CD14-positive monocyte (primary cell): ENCODE data around the gene GNRH2. TPM values are rescaled to one million over a fixed set of nuclear protein-coding genes. Genes with fewer than 3 reads are reported as not detected.
A peak's percentile ranks its signal among the peaks of the same experiment; 100 is the strongest.
"Not testable (repeated sequence)": the region's sequence is repeated elsewhere in the genome, so short reads cannot be mapped to it uniquely, and the experiment has no call there.

Experiments used
- DNase-seq, 3 donors: peaks; one replicate each; pipeline ENCODE4 v3.0.0-alpha.2; 2011 to 2022
- H2AFZ ChIP-seq: 2 replicates; pipeline ENCODE4 v1.6.0; 2012; ENCODE audit warnings: mild to moderate bottlenecking, low read depth, low read length, inconsistent platforms; ENCODE audit not compliant: insufficient read depth, poor library complexity, severe bottlenecking
- H3K27ac ChIP-seq, 2 donors: 1 replicate in 1 of 2; 2 replicates in 1 of 2; pipeline ENCODE4 v1.5.1; 2012 to 2013; ENCODE audit warnings: low read length in 2 of 2, control low read depth in 1 of 2, inconsistent platforms in 1 of 2, low read depth in 1 of 2, mild to moderate bottlenecking in 1 of 2
- H3K27me3 ChIP-seq, 2 donors: one replicate each; pipeline versions ENCODE4 v1.6.0 to v1.6.1; 2011 to 2013; ENCODE audit warnings: low read length in 2 of 2; ENCODE audit not compliant: control insufficient read depth in 2 of 2, insufficient read depth in 2 of 2
- H3K36me3 ChIP-seq, 2 donors: replicated peaks in 1 of 2; 1 replicate in 1 of 2; 2 replicates in 1 of 2; pipeline versions ENCODE4 v1.5.1 to v1.6.1; 2012 to 2013; ENCODE audit warnings: low read length in 2 of 2, control low read depth in 1 of 2, inconsistent platforms in 1 of 2, mild to moderate bottlenecking in 1 of 2; ENCODE audit not compliant: insufficient read depth in 2 of 2, control insufficient read depth in 1 of 2
- H3K4me1 ChIP-seq, 2 donors: 1 replicate in 1 of 2; 2 replicates in 1 of 2; pipeline versions ENCODE4 v1.5.1 to v1.6.1; 2012 to 2013; ENCODE audit warnings: low read length in 2 of 2, control low read depth in 1 of 2, inconsistent platforms in 1 of 2, mild to moderate bottlenecking in 1 of 2, moderate library complexity in 1 of 2; ENCODE audit not compliant: insufficient read depth in 2 of 2, control insufficient read depth in 1 of 2
- H3K4me2 ChIP-seq: replicated peaks from 2 replicates; pipeline ENCODE3; 2012; ENCODE audit warnings: low read length, moderate library complexity, mild to moderate bottlenecking; ENCODE audit not compliant: poor library complexity, severe bottlenecking; ENCODE audit errors: extremely low read depth
- H3K4me3 ChIP-seq, 3 experiments: fragments of 200-600 bp in 1 of 3; sonication (generic) in 1 of 3; replicated peaks in 1 of 3; 1 replicate in 2 of 3; 2 replicates in 1 of 3; pipeline ENCODE4 v1.5.1; 2011 to 2013; ENCODE audit warnings: low read length in 3 of 3, mild to moderate bottlenecking in 3 of 3, control low read depth in 2 of 3, low read depth in 2 of 3, inconsistent platforms in 1 of 3, moderate library complexity in 1 of 3
- H3K79me2 ChIP-seq: 2 replicates; pipeline ENCODE4 v1.6.0; 2012; ENCODE audit warnings: mild to moderate bottlenecking, control low read depth, inconsistent platforms, low read length, moderate library complexity; ENCODE audit not compliant: insufficient read depth
- H3K9ac ChIP-seq: 2 replicates; pipeline ENCODE4 v1.6.0; 2017; ENCODE audit warnings: low read length, mild to moderate bottlenecking; ENCODE audit not compliant: insufficient read depth, poor library complexity, severe bottlenecking
- H3K9me3 ChIP-seq, 2 donors: replicated peaks in 1 of 2; 1 replicate in 1 of 2; 2 replicates in 1 of 2; pipeline versions ENCODE4 v1.5.1 to v1.6.1; 2012 to 2013; ENCODE audit warnings: low read length in 2 of 2, control low read depth in 1 of 2; ENCODE audit not compliant: control insufficient read depth in 1 of 2, insufficient read depth in 1 of 2
- H4K20me1 ChIP-seq: 2 replicates; pipeline ENCODE4 v1.6.0; 2012; ENCODE audit warnings: mild to moderate bottlenecking, low read length, control low read depth, moderate library complexity; ENCODE audit not compliant: insufficient read depth
- H3K27ac Mint-ChIP-seq, 7 donors: one replicate each; pipeline ENCODE4 v1.8.0; 2020; ENCODE audit warnings: mild to moderate bottlenecking in 7 of 7, mixed read lengths in 7 of 7, moderate library complexity in 6 of 7, inconsistent platforms in 2 of 7
- H3K27me3 Mint-ChIP-seq, 3 donors: one replicate each; pipeline ENCODE4 v1.8.0; 2021 to 2022; ENCODE audit warnings: low read depth in 3 of 3, mild to moderate bottlenecking in 3 of 3, mixed read lengths in 3 of 3, moderate library complexity in 3 of 3, inconsistent platforms in 1 of 3
- H3K36me3 Mint-ChIP-seq, 2 donors: one replicate each; pipeline ENCODE4 v1.8.0; 2020; ENCODE audit warnings: mixed read lengths in 2 of 2, inconsistent platforms in 1 of 2, mild to moderate bottlenecking in 1 of 2
- H3K4me1 Mint-ChIP-seq: one replicate; pipeline ENCODE4 v1.8.0; 2020; ENCODE audit warnings: mild to moderate bottlenecking, mixed read lengths
- H3K4me3 Mint-ChIP-seq, 2 donors: one replicate each; pipeline ENCODE4 v1.8.0; 2020; ENCODE audit warnings: mild to moderate bottlenecking in 2 of 2, mixed read lengths in 2 of 2, moderate library complexity in 1 of 2
- H3K9me3 Mint-ChIP-seq, 7 donors: one replicate each; pipeline ENCODE4 v1.8.0; 2020 to 2022; ENCODE audit warnings: mixed read lengths in 7 of 7, mild to moderate bottlenecking in 6 of 7, moderate library complexity in 6 of 7, inconsistent platforms in 2 of 7
- WGBS: methylation state at CpG from one replicate; pipeline ENCODE4 v1.1.5; 2013; ENCODE audit warnings: missing lambda C conversion rate; ENCODE audit not compliant: insufficient coverage; 5-methylcytosine and 5-hydroxymethylcytosine counted together
- intact Hi-C, 2 donors: fragments of 100-400 bp; cut with micrococcal nuclease; formaldehyde crosslinking; loops; one replicate each; pipeline versions ENCODE4 v1.15.0 to v1.15.1; 2023
- polyA plus RNA-seq, 3 donors: library from polyadenylated mRNA; depleted of rRNA in 1 of 3; unstranded in 2 of 3; stranded (reverse) in 1 of 3; fragments of 300-500 nt in 2 of 3; fragments of >200 nt in 1 of 3; fragmentation: Illumina TruSeq in 2 of 3; gene quantifications; 1 replicate in 2 of 3; 2 replicates in 1 of 3; pipeline ENCODE4 v1.2.3, GENCODE V29; 2012 to 2021
- TF ChIP-seq, protein P1 (sequence below): fragments of 200-600 bp; IDR thresholded peaks from one replicate; pipeline ENCODE4 v1.8.0; 2022; ENCODE audit warnings: antibody characterized with exemption, mild to moderate bottlenecking

Gene GNRH2
- polyA plus RNA-seq, 3 donors = not detected

DNA sequence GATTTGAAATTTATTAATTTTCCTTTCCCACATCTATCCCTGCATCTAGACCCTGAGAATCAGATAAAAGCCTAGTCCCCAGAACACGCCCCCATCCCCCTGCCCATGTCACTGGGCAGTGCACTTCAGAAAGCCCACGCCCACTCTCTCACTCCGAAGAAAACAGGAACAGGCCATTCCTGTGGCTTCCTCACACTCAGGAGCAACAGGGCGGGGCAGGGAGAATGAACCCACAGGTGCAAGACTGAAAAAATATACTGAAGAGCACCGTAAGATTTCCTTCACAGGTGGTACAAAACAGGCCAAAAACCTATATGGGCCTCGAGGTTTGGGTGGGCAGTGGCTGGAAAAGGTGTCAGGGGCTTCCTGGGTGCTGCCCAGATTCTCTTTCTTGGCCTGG, 31.4 kb downstream of the GNRH2 start:
- peak overlapping the region in 1 of 2 donors; percentile 66 for H3K4me3 Mint-ChIP-seq
- H3K4me1 ChIP-seq = peaks cover 26 to 34% of the 10 kb centered on the region in 2 donors
- no peak overlapping the region for H3K4me2 ChIP-seq
- H3K36me3 Mint-ChIP-seq = peaks cover 0 to 5% of the 10 kb centered on the region in 2 donors
- H4K20me1 ChIP-seq = no peaks in the 10 kb centered on the region
- TF ChIP-seq, protein P1, sequence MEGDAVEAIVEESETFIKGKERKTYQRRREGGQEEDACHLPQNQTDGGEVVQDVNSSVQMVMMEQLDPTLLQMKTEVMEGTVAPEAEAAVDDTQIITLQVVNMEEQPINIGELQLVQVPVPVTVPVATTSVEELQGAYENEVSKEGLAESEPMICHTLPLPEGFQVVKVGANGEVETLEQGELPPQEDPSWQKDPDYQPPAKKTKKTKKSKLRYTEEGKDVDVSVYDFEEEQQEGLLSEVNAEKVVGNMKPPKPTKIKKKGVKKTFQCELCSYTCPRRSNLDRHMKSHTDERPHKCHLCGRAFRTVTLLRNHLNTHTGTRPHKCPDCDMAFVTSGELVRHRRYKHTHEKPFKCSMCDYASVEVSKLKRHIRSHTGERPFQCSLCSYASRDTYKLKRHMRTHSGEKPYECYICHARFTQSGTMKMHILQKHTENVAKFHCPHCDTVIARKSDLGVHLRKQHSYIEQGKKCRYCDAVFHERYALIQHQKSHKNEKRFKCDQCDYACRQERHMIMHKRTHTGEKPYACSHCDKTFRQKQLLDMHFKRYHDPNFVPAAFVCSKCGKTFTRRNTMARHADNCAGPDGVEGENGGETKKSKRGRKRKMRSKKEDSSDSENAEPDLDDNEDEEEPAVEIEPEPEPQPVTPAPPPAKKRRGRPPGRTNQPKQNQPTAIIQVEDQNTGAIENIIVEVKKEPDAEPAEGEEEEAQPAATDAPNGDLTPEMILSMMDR = no peak
- H3K27ac Mint-ChIP-seq = no peak overlapping the region
- WGBS = 6% methylated on average over 5 of the region's 6 CpGs
- peaks cover 43 to 74% (median 60%) of the 10 kb centered on the region in 3 donors for H3K27me3 Mint-ChIP-seq
- H3K9ac ChIP-seq = no peak overlapping the region
- H3K9me3 ChIP-seq = no peaks in the 10 kb centered on the region
- intact Hi-C loops = no loop called here
- peaks cover 33% of the 10 kb centered on the region for H3K4me1 Mint-ChIP-seq
- DNase-seq = no peak
- no peak overlapping the region for H3K27ac ChIP-seq
- H3K36me3 ChIP-seq = no peaks in the 10 kb centered on the region
- no peaks in the 10 kb centered on the region for H3K79me2 ChIP-seq
- H3K27me3 ChIP-seq = peaks cover 11 to 51% of the 10 kb centered on the region in 2 donors
- no peak overlapping the region for H2AFZ ChIP-seq
- H3K4me3 ChIP-seq = no peak overlapping the region
- H3K9me3 Mint-ChIP-seq = peaks cover 3 to 23% (median 14%) of the 10 kb centered on the region in 7 donors

DNA sequence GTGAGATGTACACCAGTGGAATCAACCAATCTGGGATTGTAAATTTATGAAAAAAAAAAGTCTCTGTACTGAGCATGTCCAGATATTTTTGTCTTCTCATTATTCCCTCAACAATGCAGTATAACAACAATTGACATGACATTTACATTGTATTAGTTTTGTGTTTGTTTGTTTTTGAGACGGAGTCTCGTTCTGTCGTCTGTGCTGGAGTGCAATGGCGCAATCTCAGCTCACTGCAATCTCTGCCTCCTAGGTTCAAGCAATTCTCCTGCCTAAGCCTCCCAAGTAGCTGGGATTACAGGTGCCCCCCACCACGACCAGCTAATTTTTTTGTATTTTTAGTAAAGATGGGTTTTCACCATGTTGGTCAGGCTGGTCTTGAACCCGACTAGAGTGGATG, 31.9 kb downstream of the GNRH2 start:
- Histone ChIP-seq H3K4me1 (peaks cover 26 to 34% of the 10 kb centered on the region in 2 donors), H3K27me3 (peaks cover 14 to 52% of the 10 kb centered on the region in 2 donors)
- H3K27me3 Mint-ChIP-seq = peaks cover 47 to 75% (median 61%) of the 10 kb centered on the region in 3 donors
- H2AFZ ChIP-seq, H3K27ac ChIP-seq, H3K4me2 ChIP-seq, H3K9ac ChIP-seq, H3K9me3 ChIP-seq, H3K27ac Mint-ChIP-seq, H3K4me3 ChIP-seq, H3K36me3 Mint-ChIP-seq, DNase-seq, H4K20me1 ChIP-seq, H3K36me3 ChIP-seq, intact Hi-C loops, H3K79me2 ChIP-seq: not testable (repeated sequence)
- peak overlapping the region in 1 of 2 donors; percentile 55 for H3K4me3 Mint-ChIP-seq
- 100% methylated on average over 1 of the region's 6 CpGs for WGBS
- peaks cover 3 to 23% (median 14%) of the 10 kb centered on the region in 7 donors for H3K9me3 Mint-ChIP-seq
- H3K4me1 Mint-ChIP-seq = peaks cover 33% of the 10 kb centered on the region
